ENCODE data around the gene RIPOR2. TPM values are rescaled to one million over a fixed set of nuclear protein-coding genes. Genes with fewer than 3 reads are reported as not detected.

The RIPOR2 gene
- total and polyA plus RNA-seq, 10 of the 15 experiments (the other 5 are each of a cell fraction or from before 2014, with no cell fraction given), result 22.2 to 48.2 (median 34.7) TPM

- in situ Hi-C loops (cut with MboI) (no loop called here), intact Hi-C loops (cut with micrococcal nuclease; ENCODE audit: unreplicated experiment) (no loop called here)
- ChIA-PET CTCF (interaction anchor here (1.1 kb wide), 1 partner anchor 218 kb away, joined by 4 read pairs; no protein-coding TSS in a partner anchor), SMC1A (ENCODE audit: uncharacterized antibody, unreplicated experiment) (interaction anchor here (1.0 to 1.6 kb wide), 2 partner anchors 17 to 22 kb away, joined by 3 read pairs; no protein-coding TSS in a partner anchor), RAD21 (ENCODE audit: unreplicated experiment) (no interaction called here), POLR2A (no interaction called here)
- WGBS (ENCODE audit: insufficient coverage, insufficient replicate concordance, low lambda C conversion rate, missing lambda C conversion rate), result 97% methylated on average over 6 of the region's 8 CpGs
- Histone ChIP-seq H3K9ac (ENCODE audit: control insufficient read depth, insufficient read depth, low read length) (no peak overlapping the region), H3K9me3 (replicated peaks; ENCODE audit: control insufficient read depth, insufficient read depth, low read length) (no peaks in the 10 kb centered on the region), H3K4me2 (ENCODE audit: control insufficient read depth, insufficient read depth) (no peak overlapping the region), H3K4me3 (no peak overlapping the region), H3K27ac (ENCODE audit: control insufficient read depth, insufficient read depth) (no peak overlapping the region), H3K4me1 (ENCODE audit: control insufficient read depth, insufficient read depth, low read length) (no peaks in the 10 kb centered on the region), H2AFZ (ENCODE audit: control insufficient read depth, low read depth, low read length) (no peak overlapping the region), H3K36me3 (ENCODE audit: control insufficient read depth in 2 of 2, insufficient read depth in 2 of 2, low read length in 1 of 2) (no peaks in the 10 kb centered on the region; a peak in 1 of 4 replicates), H3K79me2 (ENCODE audit: control insufficient read depth, insufficient read depth, low read length) (no peaks in the 10 kb centered on the region), H4K20me1 (ENCODE audit: control insufficient read depth, insufficient read depth) (no peaks in the 10 kb centered on the region), H3K27me3 (replicated peaks in 1 of 2; ENCODE audit: control insufficient read depth in 2 of 2, insufficient read depth in 2 of 2, low read length in 1 of 2) (no peaks in the 10 kb centered on the region)
- DNase-seq (ENCODE audit: low read depth, low spot score), result no peak
- no peak for FAIRE-seq
- no peak for ATAC-seq
- BruUV-seq (replicated peaks), result no TSS peak
- TF ChIP-seq SUPT20H (IDR thresholded peaks at IDR 0.05; ENCODE audit: borderline replicate concordance, control insufficient read depth, low read depth, low read length) (no peak), SMARCA5 (IDR thresholded peaks at IDR 0.05) (no peak), KLF5 (IDR thresholded peaks at IDR 0.05; ENCODE audit: partially characterized antibody) (no peak), MTA3 (IDR thresholded peaks at IDR 0.05; ENCODE audit: borderline replicate concordance, low read length) (no peak), STAT3 (IDR thresholded peaks at IDR 0.05; ENCODE audit: low read depth, low read length) (no peak), PAX8 (IDR thresholded peaks at IDR 0.05) (no peak), NFYA (IDR thresholded peaks at IDR 0.05; ENCODE audit: borderline replicate concordance, low read depth, low read length) (no peak), PML (IDR thresholded peaks at IDR 0.05; ENCODE audit: low read length) (no peak), EGR1 (IDR thresholded peaks at IDR 0.05; ENCODE audit: borderline replicate concordance in 1 of 2, low read depth in 2 of 2, low read length in 2 of 2) (no peak), ZNF384 (IDR thresholded peaks at IDR 0.05; ENCODE audit: borderline replicate concordance, low read depth, low read length) (no peak), RAD51 (IDR thresholded peaks at IDR 0.05) (no peak), RCOR1 (conservative IDR thresholded peaks at IDR 0.05; ENCODE audit: low read depth, low read length) (no peak), ELK1 (IDR thresholded peaks at IDR 0.05; ENCODE audit: low read depth, low read length) (no peak), SP1 (IDR thresholded peaks at IDR 0.05; ENCODE audit: low read depth, low read length) (no peak), BMI1 (IDR thresholded peaks at IDR 0.05; ENCODE audit: borderline replicate concordance) (no peak), ZNF24 (IDR thresholded peaks at IDR 0.05) (no peak), RBBP5 (conservative IDR thresholded peaks at IDR 0.05) (no peak), EP300 (IDR thresholded peaks at IDR 0.05; ENCODE audit: borderline replicate concordance in 1 of 2, control insufficient read depth in 1 of 2, low read depth in 2 of 2, low read length in 2 of 2) (no peak)
- TF ChIP-seq, protein P1, sequence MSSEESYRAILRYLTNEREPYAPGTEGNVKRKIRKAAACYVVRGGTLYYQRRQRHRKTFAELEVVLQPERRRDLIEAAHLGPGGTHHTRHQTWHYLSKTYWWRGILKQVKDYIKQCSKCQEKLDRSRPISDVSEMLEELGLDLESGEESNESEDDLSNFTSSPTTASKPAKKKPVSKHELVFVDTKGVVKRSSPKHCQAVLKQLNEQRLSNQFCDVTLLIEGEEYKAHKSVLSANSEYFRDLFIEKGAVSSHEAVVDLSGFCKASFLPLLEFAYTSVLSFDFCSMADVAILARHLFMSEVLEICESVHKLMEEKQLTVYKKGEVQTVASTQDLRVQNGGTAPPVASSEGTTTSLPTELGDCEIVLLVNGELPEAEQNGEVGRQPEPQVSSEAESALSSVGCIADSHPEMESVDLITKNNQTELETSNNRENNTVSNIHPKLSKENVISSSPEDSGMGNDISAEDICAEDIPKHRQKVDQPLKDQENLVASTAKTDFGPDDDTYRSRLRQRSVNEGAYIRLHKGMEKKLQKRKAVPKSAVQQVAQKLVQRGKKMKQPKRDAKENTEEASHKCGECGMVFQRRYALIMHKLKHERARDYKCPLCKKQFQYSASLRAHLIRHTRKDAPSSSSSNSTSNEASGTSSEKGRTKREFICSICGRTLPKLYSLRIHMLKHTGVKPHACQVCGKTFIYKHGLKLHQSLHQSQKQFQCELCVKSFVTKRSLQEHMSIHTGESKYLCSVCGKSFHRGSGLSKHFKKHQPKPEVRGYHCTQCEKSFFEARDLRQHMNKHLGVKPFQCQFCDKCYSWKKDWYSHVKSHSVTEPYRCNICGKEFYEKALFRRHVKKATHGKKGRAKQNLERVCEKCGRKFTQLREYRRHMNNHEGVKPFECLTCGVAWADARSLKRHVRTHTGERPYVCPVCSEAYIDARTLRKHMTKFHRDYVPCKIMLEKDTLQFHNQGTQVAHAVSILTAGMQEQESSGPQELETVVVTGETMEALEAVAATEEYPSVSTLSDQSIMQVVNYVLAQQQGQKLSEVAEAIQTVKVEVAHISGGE (CRISPR knock-in tag; IDR thresholded peaks at IDR 0.05), result no peak
These were observed 133.3 kb downstream of the RIPOR2 start for GRCh38 chr6:24802271-24803059.
